ENCODE measurements around the gene TEKTIP1.
"Not testable (repeated sequence)": the region's sequence is repeated elsewhere in the genome, so short reads cannot be mapped to it uniquely, and the experiment has no call there.

The TEKTIP1 gene

GRCh38 chr19:3524078-3524842 is 14.7 kb upstream of the TEKTIP1 start:
- no peak for DNase-seq

- DNase-seq, result no peak
Measured at GRCh38 chr19:3524904-3525451, 14.0 kb upstream of the TEKTIP1 start.

- DNase-seq, result no peak
Measured at GRCh38 chr19:3526507-3527237, 12.3 kb upstream of the TEKTIP1 start.

GRCh38 chr19:3527238-3527910 is 11.6 kb upstream of the TEKTIP1 start:
- no peak for DNase-seq

- no peak for DNase-seq
Measured at GRCh38 chr19:3528080-3528479, 10.9 kb upstream of the TEKTIP1 start.

GRCh38 chr19:3528539-3529211 is 10.3 kb upstream of the TEKTIP1 start:
- DNase-seq, result no peak

- DNase-seq, result not testable (repeated sequence)
Measured at GRCh38 chr19:3529299-3529698, 9.7 kb upstream of the TEKTIP1 start.

GRCh38 chr19:3530389-3530788 is 8.6 kb upstream of the TEKTIP1 start:
- no peak for DNase-seq

GRCh38 chr19:3531716-3532115 is 7.3 kb upstream of the TEKTIP1 start:
- no peak for DNase-seq

GRCh38 chr19:3532154-3532786 is 6.7 kb upstream of the TEKTIP1 start:
- DNase-seq, result no peak

- DNase-seq, result no peak
Measured at GRCh38 chr19:3533033-3533432, 5.9 kb upstream of the TEKTIP1 start.

GRCh38 chr19:3533563-3534216 is 5.3 kb upstream of the TEKTIP1 start:
- DNase-seq, result no peak

GRCh38 chr19:3534375-3535234 is 4.4 kb upstream of the TEKTIP1 start:
- no peak for DNase-seq

- DNase-seq, result no peak
Measured at GRCh38 chr19:3535235-3535535, 3.8 kb upstream of the TEKTIP1 start.

GRCh38 chr19:3535563-3535965 is 3.4 kb upstream of the TEKTIP1 start:
- no peak for DNase-seq

- DNase-seq, result no peak
Measured at GRCh38 chr19:3535981-3536380, 3.0 kb upstream of the TEKTIP1 start.

GRCh38 chr19:3536429-3537100 is 2.4 kb upstream of the TEKTIP1 start:
- no peak for DNase-seq

- no peak for DNase-seq
Measured at GRCh38 chr19:3537101-3537437, 1.9 kb upstream of the TEKTIP1 start.

- no peak for DNase-seq
Measured at GRCh38 chr19:3537438-3538240, 1.3 kb upstream of the TEKTIP1 start.
